ENCODE measurements around the gene APBB2.

APBB2 gene

DNA sequence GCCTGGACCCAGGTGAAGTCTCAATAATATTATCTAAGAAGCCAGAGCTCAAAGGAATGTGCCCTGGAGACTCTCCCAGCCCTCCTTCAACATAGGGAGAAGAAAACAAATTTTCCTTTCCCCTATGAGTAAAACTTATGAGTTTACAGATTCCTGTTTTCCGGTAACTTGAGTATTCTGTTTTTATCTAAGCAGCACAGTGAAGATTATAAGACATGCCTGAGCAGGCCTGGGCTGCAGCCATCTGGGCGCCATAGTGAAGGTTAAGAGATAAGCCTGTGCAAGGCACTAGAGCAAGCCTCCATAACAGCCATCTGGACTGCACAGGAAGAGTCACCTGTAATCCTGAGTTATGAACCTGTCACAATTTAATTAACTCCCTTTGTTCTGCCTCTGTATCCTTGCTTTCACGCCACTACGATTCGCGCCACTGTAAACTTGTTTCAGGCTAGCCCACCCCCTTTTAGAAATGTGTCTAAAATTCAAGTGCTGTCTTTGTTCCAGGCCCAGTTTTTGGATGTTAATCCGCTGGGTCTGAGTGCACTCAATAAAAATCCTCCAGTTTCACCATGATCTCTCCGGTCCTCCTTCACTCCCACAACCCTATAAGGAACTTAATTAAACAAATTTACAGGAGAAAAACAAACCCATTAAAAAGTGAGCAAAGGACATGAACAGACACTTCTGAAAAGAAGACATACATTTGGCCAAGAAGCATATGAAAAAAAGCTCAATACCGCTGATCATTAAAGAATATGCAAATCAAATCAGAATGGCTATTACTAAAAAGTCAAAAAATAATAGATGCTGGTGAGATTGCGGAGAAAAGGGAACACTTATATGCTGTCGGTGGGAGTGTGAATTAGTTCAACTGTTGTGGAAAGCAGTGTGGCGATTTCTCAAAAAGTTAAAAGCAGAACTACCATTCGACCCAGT, 189.5 kb downstream of the APBB2 start:
- Histone ChIP-seq H3K4me2 (no peak overlapping the region), H3K27me3 (no peaks in the 10 kb centered on the region), H3K36me3 (peaks cover 25% of the 10 kb centered on the region), H4K20me1 (no peaks in the 10 kb centered on the region), H3K27ac (no peak overlapping the region), H3K4me3 (no peak overlapping the region), H3K4me1 (no peaks in the 10 kb centered on the region), H3K9me3 (peaks cover 37% of the 10 kb centered on the region), H3K9ac (no peak overlapping the region)
- no peak for TF ChIP-seq Cebpa-rat (IDR thresholded peaks at IDR 0.05)

DNA sequence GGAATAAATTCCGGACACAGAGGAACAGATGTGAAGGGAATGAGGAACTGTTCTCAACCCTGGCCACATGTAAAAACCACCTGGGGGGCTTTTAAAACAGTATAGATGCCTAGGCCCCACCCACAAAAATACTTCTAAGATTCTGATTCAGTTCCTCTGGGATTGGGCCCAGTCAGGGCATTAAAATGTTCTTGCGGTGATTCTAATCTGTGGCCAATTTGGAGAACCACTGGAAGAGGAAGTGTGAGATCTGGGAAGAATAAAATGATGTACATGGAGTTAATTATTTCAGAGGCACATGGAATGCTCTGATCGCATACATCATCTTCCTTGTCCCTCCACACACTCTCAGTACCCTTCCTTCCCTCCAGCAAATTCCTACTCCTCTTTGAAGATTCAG, 192.2 kb downstream of the APBB2 start:
- Histone ChIP-seq H3K36me3 (peaks cover 16% of the 10 kb centered on the region), H3K9me3 (peaks cover 23% of the 10 kb centered on the region; the same call in 1 of the 2 replicates), H3K4me3 (no peak overlapping the region), H4K20me1 (no peaks in the 10 kb centered on the region), H3K27me3 (no peaks in the 10 kb centered on the region), H3K4me2 (no peak overlapping the region), H3K9ac (no peak overlapping the region), H3K4me1 (no peaks in the 10 kb centered on the region), H3K27ac (no peak overlapping the region)
- no peak for TF ChIP-seq Cebpa-rat (IDR thresholded peaks at IDR 0.05)

DNA sequence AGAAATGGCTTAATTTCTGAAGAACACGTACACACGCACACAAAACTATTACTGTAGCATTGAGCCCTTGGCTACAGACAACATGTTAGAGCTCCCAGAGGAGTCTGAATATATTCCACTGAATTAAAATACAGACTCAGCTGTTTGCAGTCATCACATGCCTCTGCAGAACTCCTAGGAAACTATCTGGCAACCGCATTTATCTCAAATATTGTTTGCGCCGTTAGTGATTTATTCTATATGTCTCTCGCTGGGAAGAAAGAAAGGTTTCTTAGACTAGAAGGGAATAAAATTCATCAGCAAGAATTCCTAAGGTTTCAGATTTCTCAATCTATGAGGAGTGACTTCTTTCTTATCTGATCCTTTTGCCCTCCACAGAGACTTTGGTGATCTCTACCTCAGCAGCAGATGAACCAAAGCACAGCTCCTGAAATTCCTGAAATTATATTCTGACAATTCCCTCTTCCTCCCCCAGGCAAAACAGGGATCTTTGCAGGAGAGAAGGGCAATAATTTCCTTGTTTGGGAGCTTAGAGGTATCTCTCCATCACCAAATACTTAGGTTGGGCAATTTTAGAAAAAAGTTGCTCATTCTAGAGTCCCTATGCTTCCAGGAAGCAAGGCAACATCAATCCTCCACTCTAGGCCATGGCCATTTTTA, 199.2 kb downstream of the APBB2 start:
- Histone ChIP-seq H3K4me3 (no peak overlapping the region), H3K9me3 (0 out of 2 replicates have a peak, but pooled peaks cover 3% of the 10 kb centered on the region), H3K4me1 (no peaks in the 10 kb centered on the region), H3K27ac (no peak overlapping the region), H3K36me3 (peaks cover 16% of the 10 kb centered on the region), H3K9ac (no peak overlapping the region), H4K20me1 (no peaks in the 10 kb centered on the region), H3K4me2 (no peak overlapping the region), H3K27me3 (no peaks in the 10 kb centered on the region)
- TF ChIP-seq Cebpa-rat (IDR thresholded peaks at IDR 0.05): no peak

DNA sequence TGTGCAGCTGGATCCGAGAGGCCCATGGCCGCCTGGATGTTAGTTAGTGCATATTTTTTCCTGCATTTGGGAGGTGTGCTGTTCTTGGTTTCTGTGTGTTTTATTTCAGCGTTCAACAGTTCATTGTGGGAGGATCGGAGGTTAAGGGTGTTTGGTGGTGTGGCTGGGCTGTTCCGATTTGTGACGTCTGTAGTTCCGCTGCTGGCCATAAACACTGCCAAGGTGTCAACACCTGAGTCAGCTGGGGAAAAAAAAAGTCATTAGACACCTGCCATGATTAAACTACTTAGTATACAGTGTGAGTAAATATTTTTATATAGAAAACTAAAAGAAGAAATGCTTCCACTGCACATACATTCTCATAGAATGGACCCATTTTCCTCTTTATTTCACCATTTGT, 200.2 kb downstream of the APBB2 start:
- no peak for TF ChIP-seq Cebpa-rat (IDR thresholded peaks at IDR 0.05)
- Histone ChIP-seq H3K9me3 (no peaks in the 10 kb centered on the region), H3K27ac (no peak overlapping the region), H3K36me3 (peaks cover 16% of the 10 kb centered on the region), H3K4me3 (no peak overlapping the region), H3K4me2 (no peak overlapping the region), H4K20me1 (no peaks in the 10 kb centered on the region), H3K27me3 (no peaks in the 10 kb centered on the region), H3K9ac (no peak overlapping the region), H3K4me1 (no peaks in the 10 kb centered on the region)

DNA sequence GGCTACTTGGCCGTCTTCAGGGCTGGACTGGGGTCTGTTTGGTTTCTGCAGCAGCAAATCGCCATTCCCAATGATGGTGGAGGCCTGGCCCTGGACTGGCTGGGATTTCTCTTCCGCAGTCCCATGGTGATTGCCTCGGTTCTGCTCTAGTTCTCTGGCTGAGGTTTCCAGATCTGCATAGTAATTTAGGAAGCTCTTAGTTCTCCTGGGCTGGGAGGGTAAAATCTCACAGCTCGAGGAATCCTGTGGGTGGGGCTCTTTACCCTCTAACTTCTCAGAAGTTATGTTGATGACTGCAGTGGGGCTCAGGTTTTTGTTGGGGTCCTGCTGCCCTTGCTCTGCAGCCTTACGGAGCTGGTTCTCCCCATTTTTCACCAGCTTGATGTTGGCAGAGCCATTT, 200.6 kb downstream of the APBB2 start:
- no peak overlapping the region for H3K4me3 ChIP-seq
- no peaks in the 10 kb centered on the region for H3K9me3 ChIP-seq
- H3K36me3 ChIP-seq: peaks cover 16% of the 10 kb centered on the region
- no peak overlapping the region for H3K4me2 ChIP-seq
- H3K27me3 ChIP-seq: no peaks in the 10 kb centered on the region
- no peaks in the 10 kb centered on the region for H3K4me1 ChIP-seq
- no peaks in the 10 kb centered on the region for H4K20me1 ChIP-seq
- no peak for TF ChIP-seq Cebpa-rat (IDR thresholded peaks at IDR 0.05)
- H3K27ac ChIP-seq: no peak overlapping the region
- H3K9ac ChIP-seq: no peak overlapping the region

DNA sequence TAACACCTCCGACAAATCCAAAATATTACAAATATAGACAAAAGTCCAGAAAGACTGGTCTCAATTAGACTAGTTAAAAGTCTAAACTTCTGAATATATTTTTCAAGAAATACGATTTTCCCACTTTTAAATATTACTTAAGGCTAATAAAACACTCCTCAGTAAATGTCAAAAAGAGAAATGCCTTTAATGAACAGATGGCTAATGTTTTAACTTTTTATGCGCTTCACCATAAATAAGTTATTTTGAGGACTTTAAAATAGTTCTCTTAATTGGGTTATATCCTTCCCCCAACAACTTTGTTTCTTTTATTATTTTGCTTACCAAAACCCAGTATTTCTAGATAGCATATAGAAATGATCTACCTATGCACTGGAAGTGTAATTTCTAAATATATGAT, 201.4 kb downstream of the APBB2 start:
- Histone ChIP-seq H4K20me1 (no peaks in the 10 kb centered on the region), H3K4me3 (no peak overlapping the region), H3K9ac (no peak overlapping the region), H3K27ac (no peak overlapping the region), H3K4me2 (no peak overlapping the region), H3K9me3 (no peaks in the 10 kb centered on the region), H3K36me3 (peaks cover 16% of the 10 kb centered on the region), H3K4me1 (no peaks in the 10 kb centered on the region), H3K27me3 (no peaks in the 10 kb centered on the region)
- TF ChIP-seq Cebpa-rat (IDR thresholded peaks at IDR 0.05): no peak

DNA sequence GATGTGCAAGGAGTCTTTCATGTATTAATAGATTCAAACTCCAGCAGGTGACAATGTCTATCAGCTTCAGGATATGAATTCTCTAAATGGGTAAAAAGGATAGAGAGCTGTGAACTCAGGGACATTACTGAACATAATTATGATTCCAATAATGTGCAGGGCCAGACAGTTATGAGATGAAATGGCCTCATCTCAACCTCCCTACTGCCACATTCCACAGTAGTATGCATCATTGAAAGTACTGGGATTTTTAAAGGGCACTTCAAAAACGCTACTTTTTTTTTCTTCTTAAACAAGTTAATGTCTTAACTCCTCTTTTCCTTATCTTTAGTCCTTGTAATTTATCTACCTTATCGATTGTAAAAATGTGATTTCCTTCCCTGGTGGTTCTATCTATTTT, 202.0 kb downstream of the APBB2 start:
- H3K36me3 ChIP-seq: peaks cover 18% of the 10 kb centered on the region
- no peak overlapping the region for H3K4me3 ChIP-seq
- H3K27me3 ChIP-seq: no peaks in the 10 kb centered on the region
- no peak for TF ChIP-seq Cebpa-rat (IDR thresholded peaks at IDR 0.05)
- H3K4me2 ChIP-seq: no peak overlapping the region
- H3K27ac ChIP-seq: no peak overlapping the region
- H3K4me1 ChIP-seq: no peaks in the 10 kb centered on the region
- no peaks in the 10 kb centered on the region for H4K20me1 ChIP-seq
- H3K9ac ChIP-seq: no peak overlapping the region
- peaks cover under 1% of the 10 kb centered on the region; the same call in 1 of the 2 replicates for H3K9me3 ChIP-seq

DNA sequence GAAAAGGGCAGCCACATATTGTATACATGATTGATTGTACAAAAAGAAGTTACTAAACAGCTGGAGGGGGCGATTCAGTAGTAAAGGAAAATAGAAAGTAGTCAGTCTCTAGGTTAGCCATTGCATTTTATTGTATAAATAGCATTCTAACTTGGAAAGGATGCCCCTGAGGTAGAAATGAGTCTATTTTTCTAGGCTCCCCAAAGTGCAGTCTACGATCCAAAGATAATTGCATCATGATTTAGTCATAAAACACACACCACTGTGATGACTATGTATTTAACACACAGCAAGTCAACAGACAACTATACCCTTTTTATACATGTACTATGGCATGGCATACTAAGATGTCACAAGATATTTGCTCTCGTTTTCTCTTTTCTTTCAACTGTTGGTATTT, 204.9 kb downstream of the APBB2 start:
- Histone ChIP-seq H3K27me3 (no peaks in the 10 kb centered on the region), H3K9ac (no peak overlapping the region), H4K20me1 (no peaks in the 10 kb centered on the region), H3K4me2 (no peak overlapping the region), H3K9me3 (peaks cover 5% of the 10 kb centered on the region; the same call in 1 of the 2 replicates), H3K36me3 (peaks cover 22% of the 10 kb centered on the region), H3K4me3 (no peak overlapping the region), H3K4me1 (no peaks in the 10 kb centered on the region), H3K27ac (no peak overlapping the region)
- TF ChIP-seq Cebpa-rat (IDR thresholded peaks at IDR 0.05): no peak

DNA sequence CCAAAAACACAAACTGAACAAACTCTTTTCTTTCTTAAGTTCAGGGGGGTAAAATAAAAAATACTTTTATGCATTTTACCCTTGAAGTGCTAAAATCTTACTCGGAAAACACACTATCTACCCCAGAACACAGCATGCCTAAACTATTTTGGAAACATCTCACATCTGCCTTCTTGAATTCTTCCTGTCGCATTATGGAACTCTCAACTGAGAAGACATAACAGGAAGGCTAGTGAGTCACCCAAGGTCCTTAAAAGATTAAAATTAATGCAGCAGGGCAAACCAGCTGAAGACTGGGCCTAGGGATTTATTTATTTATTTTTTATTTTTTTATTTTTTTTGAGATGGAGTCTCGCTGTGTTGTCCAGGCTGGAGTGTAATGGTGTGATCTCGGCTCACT, 208.2 kb downstream of the APBB2 start:
- H3K27ac ChIP-seq: no peak overlapping the region
- H3K9ac ChIP-seq: no peak overlapping the region
- no peaks in the 10 kb centered on the region for H4K20me1 ChIP-seq
- peaks cover 9% of the 10 kb centered on the region; the same call in 1 of the 2 replicates for H3K36me3 ChIP-seq
- H3K9me3 ChIP-seq: peaks cover 5% of the 10 kb centered on the region; the same call in 1 of the 2 replicates
- no peak for TF ChIP-seq Cebpa-rat (IDR thresholded peaks at IDR 0.05)
- no peaks in the 10 kb centered on the region for H3K4me1 ChIP-seq
- H3K4me3 ChIP-seq: no peak overlapping the region
- no peak overlapping the region for H3K4me2 ChIP-seq
- no peaks in the 10 kb centered on the region for H3K27me3 ChIP-seq

DNA sequence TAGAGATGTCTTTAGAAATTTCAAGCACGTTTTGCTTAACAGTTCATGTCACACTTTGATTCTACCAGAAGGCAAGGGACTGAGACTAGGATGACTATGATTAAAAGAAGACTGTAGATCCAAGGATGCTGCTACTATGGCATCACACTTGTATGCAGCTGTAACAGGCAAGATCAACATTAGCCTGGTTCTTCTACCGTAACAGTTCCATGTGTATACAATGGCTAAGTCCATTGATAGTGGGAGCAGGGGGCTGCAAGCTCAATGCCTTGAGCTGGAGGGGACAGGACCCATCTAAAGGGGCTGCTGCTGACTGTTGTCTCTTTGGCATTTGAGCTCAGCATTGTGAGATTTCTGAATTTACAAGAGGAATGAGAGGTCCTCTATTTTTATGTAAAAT, 212.0 kb downstream of the APBB2 start:
- no peak for TF ChIP-seq Cebpa-rat (IDR thresholded peaks at IDR 0.05)
- Histone ChIP-seq H3K9me3 (peaks cover 11% of the 10 kb centered on the region; the same call in 1 of the 2 replicates), H3K4me2 (no peak overlapping the region), H3K36me3 (peaks cover 5% of the 10 kb centered on the region; the same call in 1 of the 2 replicates), H3K4me1 (no peaks in the 10 kb centered on the region), H3K9ac (no peak overlapping the region), H3K27ac (no peak overlapping the region), H3K4me3 (no peak overlapping the region), H3K27me3 (no peaks in the 10 kb centered on the region), H4K20me1 (no peaks in the 10 kb centered on the region)
